GM18507 (cell line): Measurements from ENCODE around the gene IZUMO2.

Experiments used
- DNase-seq: peaks from one replicate; pipeline ENCODE4 v3.0.0; 2011; ENCODE audit warnings: low read depth; ENCODE audit not compliant: insufficient read length; ENCODE audit errors: extremely low spot score
- FAIRE-seq: peaks from 2 replicates; lab custom pipeline; 2011; peaks lifted over from hg19 to GRCh38; lab: Jason Lieb, UNC

Gene IZUMO2

GRCh38 chr19:50162988-50163387 is at the start of gene IZUMO2:
Gene IZUMO2 (minus strand): TSS chr19:50163281. CDS start chr19:50163194, 87 bp downstream.
- FAIRE-seq (no peak), DNase-seq (no peak)

GRCh38 chr19:50210425-50210824 is 47.3 kb upstream of the IZUMO2 start:
- no peak for DNase-seq
- FAIRE-seq, result no peak

GRCh38 chr19:50209131-50209530 is 46.0 kb upstream of the IZUMO2 start:
- FAIRE-seq (no peak), DNase-seq (no peak)

- DNase-seq (no peak), FAIRE-seq (no peak)
These were observed 44.6 kb upstream of the IZUMO2 start for GRCh38 chr19:50207730-50208129.

- DNase-seq (no peak), FAIRE-seq (no peak)
These were observed 43.1 kb upstream of the IZUMO2 start for GRCh38 chr19:50206191-50206590.

- FAIRE-seq, result no peak
These were observed 42.6 kb upstream of the IZUMO2 start for GRCh38 chr19:50205681-50206138.

GRCh38 chr19:50204811-50205675 is 42.0 kb upstream of the IZUMO2 start:
- no peak for DNase-seq
- no peak for FAIRE-seq

More at GRCh38 chr19:50205681-50206138, 42.6 kb upstream of the IZUMO2 start:
- DNase-seq, result no peak

GRCh38 chr19:50204081-50204428 is 41.0 kb upstream of the IZUMO2 start:
- FAIRE-seq, result no peak

GRCh38 chr19:50203281-50204080 is 40.4 kb upstream of the IZUMO2 start, which contains the start of gene MYH14:
Gene MYH14 (plus strand): TSS chr19:50203622. CDS start chr19:50210366, 6,744 bp downstream.
- no peak for DNase-seq
- FAIRE-seq, result no peak

More at GRCh38 chr19:50204081-50204428, 41.0 kb upstream of the IZUMO2 start:
- DNase-seq, result no peak

GRCh38 chr19:50202962-50203280 is 39.8 kb upstream of the IZUMO2 start:
- DNase-seq, result no peak
- no peak for FAIRE-seq

GRCh38 chr19:50202386-50202785 is 39.3 kb upstream of the IZUMO2 start:
- DNase-seq, result no peak
- no peak for FAIRE-seq

- no peak for FAIRE-seq
- DNase-seq, result no peak
These were observed 36.1 kb upstream of the IZUMO2 start for GRCh38 chr19:50199259-50199555.

GRCh38 chr19:50198431-50199258 is 35.6 kb upstream of the IZUMO2 start:
- FAIRE-seq, result no peak
- no peak for DNase-seq

GRCh38 chr19:50197348-50197747 is 34.3 kb upstream of the IZUMO2 start:
- DNase-seq, result no peak
- no peak for FAIRE-seq

GRCh38 chr19:50196322-50196932 is 33.3 kb upstream of the IZUMO2 start:
- no peak for FAIRE-seq
- no peak for DNase-seq

- FAIRE-seq, result no peak
- no peak for DNase-seq
These were observed 32.1 kb upstream of the IZUMO2 start for GRCh38 chr19:50195224-50195623.

- DNase-seq (no peak), FAIRE-seq (no peak)
These were observed 29.6 kb upstream of the IZUMO2 start for GRCh38 chr19:50192463-50193211.

- no peak for DNase-seq
- no peak for FAIRE-seq
These were observed 28.1 kb upstream of the IZUMO2 start for GRCh38 chr19:50191216-50191615.

GRCh38 chr19:50190439-50190891 is 27.4 kb upstream of the IZUMO2 start:
- no peak for FAIRE-seq
- DNase-seq, result no peak
